GM23248 (cell line): Measurements from ENCODE around the gene WWOX.
"Not testable (repeated sequence)": the region's sequence is repeated elsewhere in the genome, so short reads cannot be mapped to it uniquely, and the experiment has no call there.

ENCODE experiments used
- EZH2 ChIP-seq: fragments of 200-600 bp; sonication (generic); IDR thresholded peaks from 2 replicates; pipeline ENCODE4 v1.6.1; 2018; ENCODE audit warnings: antibody characterized with exemption, mild to moderate bottlenecking; ENCODE audit not compliant: insufficient read depth, poor library complexity, severe bottlenecking
- EZH2phosphoT487 ChIP-seq: fragments of 200-600 bp; sonication (generic); IDR thresholded peaks from 2 replicates; pipeline ENCODE4 v1.6.1; 2018; ENCODE audit warnings: antibody characterized with exemption, moderate library complexity, mild to moderate bottlenecking, low read depth; ENCODE audit not compliant: insufficient read depth

DNA sequence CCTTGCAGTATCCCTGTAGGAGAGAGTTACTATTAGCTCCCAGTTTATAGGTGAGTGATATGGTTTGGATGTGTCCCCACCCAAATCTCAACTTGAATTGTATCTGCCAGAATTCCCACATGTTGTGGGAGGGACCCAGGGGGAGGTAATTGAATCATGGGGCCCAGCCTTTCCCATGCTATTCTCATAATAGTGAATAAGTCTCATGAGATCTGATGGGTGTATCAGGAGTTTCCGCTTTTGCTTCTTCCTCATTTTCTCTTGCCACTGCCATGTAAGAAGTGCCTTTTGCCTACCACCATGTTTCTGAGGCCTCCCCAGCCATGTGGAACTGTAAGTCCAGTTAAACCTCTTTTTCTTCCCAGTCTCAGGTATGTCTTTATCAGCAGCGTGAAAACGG is 592.3 kb downstream of the WWOX start:
- TF ChIP-seq EZH2, EZH2phosphoT487: not testable (repeated sequence)
